Ovary (tissue), 9 donors: Measurements from ENCODE around the gene KRTAP5-4. TPM values are rescaled to one million over a fixed set of nuclear protein-coding genes. Genes with fewer than 3 reads are reported as not detected.

Experiments
- DNase-seq, 5 donors: peaks; one replicate each; pipeline ENCODE4 v3.0.0-alpha.2; 2019 to 2020
- H3K27ac ChIP-seq, 2 donors: fragments of 200-600 bp; one replicate each; pipeline versions ENCODE4 v1.5.1 to v1.8.0; 2019 to 2022
- H3K27me3 ChIP-seq: fragments of 200-600 bp; one replicate; pipeline ENCODE4 v1.8.0; 2022
- H3K36me3 ChIP-seq: fragments of 200-600 bp; sonication (generic); one replicate; pipeline ENCODE4 v1.5.1; 2019
- H3K4me1 ChIP-seq: one replicate; pipeline ENCODE4 v1.8.1; 2013; ENCODE audit warnings: mild to moderate bottlenecking, moderate library complexity; ENCODE audit not compliant: insufficient read depth
- H3K4me3 ChIP-seq: fragments of 200-600 bp; sonication (generic); one replicate; pipeline ENCODE4 v1.5.1; 2017
- H3K9me3 ChIP-seq, 2 donors: fragments of 200-600 bp in 1 of 2; sonication (generic) in 1 of 2; one replicate each; pipeline versions ENCODE4 v1.5.1 to v1.8.1; 2013 to 2019; ENCODE audit warnings: mild to moderate bottlenecking in 1 of 2, moderate library complexity in 1 of 2
- EP300 ChIP-seq: sonication (generic); formaldehyde crosslinking; IDR thresholded peaks from one replicate; pipeline ENCODE4 v1.6.1; 2017; ENCODE audit warnings: antibody characterized with exemption
- POLR2A ChIP-seq: fragments of 450-650 bp; IDR thresholded peaks from one replicate; pipeline ENCODE4 v1.6.1; 2017; ENCODE audit warnings: antibody characterized with exemption, mild to moderate bottlenecking, moderate library complexity
- WGBS, 3 donors: extraction: QIAGEN DNeasy Blood & Tissue Kit in 1 of 3; methylation state at CpG; one replicate each; pipeline versions ENCODE4 v1.1.5 to v1.1.7; 2013 to 2017; 5-methylcytosine and 5-hydroxymethylcytosine counted together
- intact Hi-C, 4 donors: fragments of 100-400 bp; cut with DNase I; formaldehyde crosslinking; loops; one replicate each; pipeline versions ENCODE4 v1.11.0 to v1.15.1; 2022 to 2023
- polyA plus RNA-seq, 2 donors: library from polyadenylated mRNA; stranded (reverse); fragments of 200-250 nt in 1 of 2; fragments of 350-450 nt in 1 of 2; fragmentation: Illumina TruSeq in 1 of 2; extraction: RNeasy Lipid Tissue Mini Kit (QIAGEN cat#74804) in 1 of 2; gene quantifications; one replicate each; pipeline ENCODE4 v1.2.3, GENCODE V29; 2013 to 2014
- total RNA-seq, 7 donors: library from RNA; depleted of rRNA in 2 of 7; stranded (reverse); fragments of >200 nt in 2 of 7; fragmentation: NEBNext Ultra II Directional in 3 of 7; extraction: Animal tissue kit (Norgen Biotek cat#: 25700) in 3 of 7; gene quantifications; one replicate each; pipeline versions ENCODE4 v1.1.0 to v1.2.4, GENCODE V29; 2016 to 2023
- TF ChIP-seq, protein P1 (sequence below), 3 donors: fragments of 450-650 bp in 2 of 3; fragments of 200-600 bp in 1 of 3; IDR thresholded peaks; one replicate each; pipeline versions ENCODE4 v1.5.1 to v1.8.0; 2016 to 2022; ENCODE audit warnings: antibody characterized with exemption in 3 of 3, mild to moderate bottlenecking in 1 of 3
- donor health status: DM: no; HTN: no; CAD: no; lungs with moderate emphysema.
- donor health status: DM: no; HTN: no; CAD: no.
- donor health status: Bipolar disorder and iron deficiency.
- donor health status: DM: yes; HTN: yes; CAD: no.
- donor health status: DM: no; HTN: no; CAD: no.
- donor health status: DM: yes; HTN: yes; CAD: no.

KRTAP5-4 gene
- total and polyA plus RNA-seq, 9 donors, result not detected

GRCh38 chr11:1650918-1651262, 29.0 kb upstream of the KRTAP5-4 start:
- WGBS, 3 donors, result 56 to 70% (median 68%) methylated on average over 5 of the region's 5 CpGs
- no peak for DNase-seq
- no peaks in the 10 kb centered on the region for H3K36me3 ChIP-seq
- no peak overlapping the region for H3K4me3 ChIP-seq
- no peak overlapping the region for H3K27ac ChIP-seq
- intact Hi-C loops, result loop anchor here in 3 of 4 donors (2.0 to 10.0 kb wide), 5 partner anchors 41 to 504 kb away; partner anchors contain the start of genes SYT8 (in 2 of the 3) and TNNI2 (in 1 of the 3)
- no peaks in the 10 kb centered on the region for H3K27me3 ChIP-seq
- H3K4me1 ChIP-seq, result no peaks in the 10 kb centered on the region
- H3K9me3 ChIP-seq, result no peaks in the 10 kb centered on the region
- TF ChIP-seq POLR2A, result no peak
- no peak for TF ChIP-seq EP300
- TF ChIP-seq, protein P1, sequence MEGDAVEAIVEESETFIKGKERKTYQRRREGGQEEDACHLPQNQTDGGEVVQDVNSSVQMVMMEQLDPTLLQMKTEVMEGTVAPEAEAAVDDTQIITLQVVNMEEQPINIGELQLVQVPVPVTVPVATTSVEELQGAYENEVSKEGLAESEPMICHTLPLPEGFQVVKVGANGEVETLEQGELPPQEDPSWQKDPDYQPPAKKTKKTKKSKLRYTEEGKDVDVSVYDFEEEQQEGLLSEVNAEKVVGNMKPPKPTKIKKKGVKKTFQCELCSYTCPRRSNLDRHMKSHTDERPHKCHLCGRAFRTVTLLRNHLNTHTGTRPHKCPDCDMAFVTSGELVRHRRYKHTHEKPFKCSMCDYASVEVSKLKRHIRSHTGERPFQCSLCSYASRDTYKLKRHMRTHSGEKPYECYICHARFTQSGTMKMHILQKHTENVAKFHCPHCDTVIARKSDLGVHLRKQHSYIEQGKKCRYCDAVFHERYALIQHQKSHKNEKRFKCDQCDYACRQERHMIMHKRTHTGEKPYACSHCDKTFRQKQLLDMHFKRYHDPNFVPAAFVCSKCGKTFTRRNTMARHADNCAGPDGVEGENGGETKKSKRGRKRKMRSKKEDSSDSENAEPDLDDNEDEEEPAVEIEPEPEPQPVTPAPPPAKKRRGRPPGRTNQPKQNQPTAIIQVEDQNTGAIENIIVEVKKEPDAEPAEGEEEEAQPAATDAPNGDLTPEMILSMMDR (IDR thresholded peaks at IDR 0.05), result no peak

DNA sequence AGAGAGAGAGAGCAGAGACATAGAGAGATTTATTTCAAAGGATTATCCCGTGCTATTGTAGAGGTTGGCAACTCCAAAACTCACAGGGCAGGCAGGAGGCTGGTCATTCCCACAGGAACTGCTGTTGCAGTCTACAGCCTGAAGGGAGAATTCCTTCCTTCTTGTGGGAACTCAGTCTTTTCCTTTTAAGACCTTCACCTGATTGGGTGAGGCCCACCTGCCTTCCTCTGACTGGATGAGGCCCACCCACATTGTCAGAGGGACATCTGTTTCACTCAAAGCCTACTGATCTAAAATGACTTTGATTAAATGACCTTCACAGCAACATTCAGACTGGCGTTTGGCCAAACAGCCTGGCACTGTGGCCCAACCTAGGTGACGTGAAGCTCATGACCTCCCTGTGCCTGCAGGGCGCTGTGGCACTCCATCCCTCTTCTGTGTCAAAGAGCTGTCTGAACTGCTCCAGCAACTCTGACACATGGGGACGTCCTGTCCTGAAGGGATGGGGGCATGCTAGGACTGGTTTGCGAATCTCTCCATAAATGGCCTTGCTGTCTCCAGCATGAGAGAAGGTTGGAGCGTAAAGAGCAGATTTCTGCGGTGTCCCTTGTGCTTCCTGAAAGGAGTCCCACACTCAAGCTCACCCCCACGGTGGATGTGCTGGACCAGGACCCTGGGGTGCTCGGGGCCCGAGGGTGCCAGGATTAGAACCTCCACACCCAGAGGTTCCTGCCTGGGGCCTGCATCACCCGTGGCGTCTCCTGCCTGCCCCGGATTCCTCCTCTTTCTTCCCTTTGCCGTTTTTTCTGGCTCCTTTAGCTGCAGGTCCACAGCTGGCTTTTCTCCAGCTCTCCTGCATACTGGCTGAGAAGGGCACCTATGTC, 28.3 kb upstream of the KRTAP5-4 start:
- TF ChIP-seq POLR2A, result no peak
- TF ChIP-seq, protein P1 (IDR thresholded peaks at IDR 0.05), result no peak
- TF ChIP-seq EP300, result no peak
- intact Hi-C loops, result loop anchor here in 3 of 4 donors (2.0 to 10.0 kb wide), 5 partner anchors 42 to 505 kb away; partner anchors contain the start of genes SYT8 (in 2 of the 3) and TNNI2 (in 1 of the 3)
- no peaks in the 10 kb centered on the region for H3K4me1 ChIP-seq
- no peaks in the 10 kb centered on the region for H3K9me3 ChIP-seq
- DNase-seq, result peak in 1 of 5 donors; percentile 10
- no peak overlapping the region for H3K4me3 ChIP-seq
- 77 to 84% (median 83%) methylated on average over 15 of the region's 15 CpGs for WGBS, 3 donors
- no peaks in the 10 kb centered on the region for H3K27me3 ChIP-seq
- H3K27ac ChIP-seq, result no peak overlapping the region
- H3K36me3 ChIP-seq, result no peaks in the 10 kb centered on the region

- intact Hi-C loops, result no loop called here
These were observed 26.9 kb upstream of the KRTAP5-4 start for GRCh38 chr11:1648653-1649420.

More at GRCh38 chr11:1648653-1649420, 26.9 kb upstream of the KRTAP5-4 start:
- no peaks in the 10 kb centered on the region for H3K36me3 ChIP-seq
- no peaks in the 10 kb centered on the region for H3K9me3 ChIP-seq
- DNase-seq, result peak in 1 of 5 donors; percentile 3
- H3K27ac ChIP-seq, result no peak overlapping the region
- WGBS, 3 donors, result 81 to 86% (median 82%) methylated on average over 28 of the region's 28 CpGs
- H3K4me3 ChIP-seq, result no peak overlapping the region
- no peak for TF ChIP-seq POLR2A
- no peak for TF ChIP-seq EP300
- TF ChIP-seq, protein P1 (IDR thresholded peaks at IDR 0.05), result no peak
- H3K4me1 ChIP-seq, result no peaks in the 10 kb centered on the region
- H3K27me3 ChIP-seq, result no peaks in the 10 kb centered on the region
